HK-2 (cell line): ENCODE results near the gene PRM2.
A peak's percentile ranks its signal among the peaks of the same experiment; 100 is the strongest.
"Not testable (repeated sequence)": the region's sequence is repeated elsewhere in the genome, so short reads cannot be mapped to it uniquely, and the experiment has no call there.

Experiments
- DNase-seq: peaks from one replicate; pipeline ENCODE4 v3.0.0-alpha.2; 2018; ENCODE audit not compliant: unreplicated experiment

PRM2 gene

DNA sequence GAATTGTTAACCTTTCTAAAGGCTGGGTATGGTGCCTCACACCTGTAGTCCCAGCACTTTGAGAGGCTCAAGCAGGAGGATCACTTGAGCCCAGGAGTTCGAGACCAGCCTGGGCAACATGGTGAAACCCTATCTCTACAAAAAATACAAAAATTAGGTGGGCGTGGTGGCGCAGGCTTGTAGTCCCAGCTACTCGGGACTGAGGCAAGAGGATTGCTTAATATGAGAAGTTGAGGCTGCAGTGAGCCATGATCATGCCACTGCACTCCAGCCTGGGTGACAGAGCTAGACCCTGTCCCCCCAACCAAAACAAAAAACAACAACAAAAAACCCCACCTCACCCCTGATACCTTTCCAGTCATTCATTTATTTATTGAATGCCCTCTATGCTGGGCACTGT is 13.4 kb upstream of the PRM2 start:
- not testable (repeated sequence) for DNase-seq

DNA sequence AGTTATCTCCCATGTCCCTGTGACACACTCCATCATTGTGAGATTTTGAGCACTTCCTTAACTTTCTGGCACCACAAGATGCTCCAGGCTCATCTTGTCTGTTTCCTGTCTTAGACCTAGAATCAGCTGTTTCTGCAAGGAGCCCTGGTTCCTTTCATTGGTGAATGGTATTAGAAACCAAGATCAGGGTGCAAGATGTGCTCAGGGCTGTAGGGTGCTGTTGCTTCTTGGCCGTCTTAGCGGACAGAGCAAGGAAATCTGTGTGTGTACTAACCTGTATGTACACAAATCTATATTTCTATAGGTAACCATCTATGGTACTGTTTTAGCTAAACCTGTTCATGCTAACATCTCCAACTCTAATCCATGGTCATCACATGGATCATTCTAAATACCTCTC is 12.9 kb upstream of the PRM2 start:
- no peak for DNase-seq

GRCh38 chr16:11285842-11286241 is 9.6 kb upstream of the PRM2 start:
- DNase-seq: no peak

DNA sequence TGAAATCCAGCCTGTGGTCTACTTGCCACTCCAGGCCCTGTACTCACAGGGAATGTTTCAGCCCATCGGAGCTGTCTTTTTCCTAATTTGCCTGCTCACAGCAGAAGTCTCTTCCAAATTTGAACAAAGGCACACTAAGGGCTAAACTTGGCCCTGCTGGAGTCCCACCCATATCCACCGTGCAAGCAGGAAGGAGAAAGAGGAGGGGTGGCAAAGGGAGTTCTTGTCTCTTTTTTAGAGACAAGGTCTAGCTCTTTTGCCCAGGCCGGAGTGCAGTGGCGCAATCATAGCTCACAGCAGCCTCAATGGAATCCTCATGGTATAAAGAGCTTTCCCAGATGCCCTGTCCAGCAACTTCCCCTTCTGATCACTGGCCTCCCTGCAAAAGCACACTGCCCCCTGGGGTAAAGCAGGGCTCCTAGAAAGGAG is 7.6 kb upstream of the PRM2 start:
- DNase-seq: no peak

- DNase-seq: no peak
Measured at GRCh38 chr16:11280616-11281522, 4.6 kb upstream of the PRM2 start, which contains the start of gene PRM1. Gene PRM1, minus strand, starts transcription at chr16:11281330. Its CDS starts 92 bp downstream, at chr16:11281238.

GRCh38 chr16:11278681-11279628 is 2.7 kb upstream of the PRM2 start:
- DNase-seq: no peak

DNA sequence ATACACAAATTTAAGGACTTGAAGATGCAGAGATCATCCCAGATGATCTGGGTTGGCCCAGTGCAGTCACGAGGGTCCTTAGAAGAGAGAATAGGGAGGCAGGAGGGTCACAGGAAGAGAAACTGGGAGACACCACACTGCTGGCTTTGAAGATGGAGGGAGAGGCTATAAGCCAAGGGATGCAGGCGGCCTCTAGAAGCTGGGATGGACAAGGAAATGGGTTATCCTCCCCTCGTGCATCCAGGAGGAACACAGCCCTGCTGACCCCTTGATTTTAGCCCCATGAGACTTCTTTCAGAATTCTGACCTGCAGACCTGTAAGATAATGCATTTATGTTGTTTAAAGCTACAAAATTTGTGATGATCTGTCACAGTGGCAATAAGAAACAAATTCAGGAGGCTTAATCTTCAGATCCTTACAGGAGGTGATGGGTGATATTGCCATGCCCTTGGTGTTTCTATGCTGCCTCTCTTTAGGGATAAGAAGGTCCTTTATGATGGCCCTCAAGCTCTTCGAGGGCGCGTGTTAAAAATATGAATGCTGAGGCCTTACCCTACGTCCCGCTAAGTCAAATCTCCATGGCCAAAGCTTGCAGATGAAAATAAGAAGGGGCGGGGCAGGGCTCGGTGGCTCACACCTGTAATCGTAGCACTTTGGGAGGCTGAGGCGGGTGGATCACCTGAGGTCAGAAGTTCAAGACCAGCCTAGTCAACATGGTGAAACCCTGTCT is 1.5 kb upstream of the PRM2 start:
- DNase-seq: no peak

GRCh38 chr16:11276896-11277593 is 765 bp upstream of the PRM2 start:
- no peak for DNase-seq

DNA sequence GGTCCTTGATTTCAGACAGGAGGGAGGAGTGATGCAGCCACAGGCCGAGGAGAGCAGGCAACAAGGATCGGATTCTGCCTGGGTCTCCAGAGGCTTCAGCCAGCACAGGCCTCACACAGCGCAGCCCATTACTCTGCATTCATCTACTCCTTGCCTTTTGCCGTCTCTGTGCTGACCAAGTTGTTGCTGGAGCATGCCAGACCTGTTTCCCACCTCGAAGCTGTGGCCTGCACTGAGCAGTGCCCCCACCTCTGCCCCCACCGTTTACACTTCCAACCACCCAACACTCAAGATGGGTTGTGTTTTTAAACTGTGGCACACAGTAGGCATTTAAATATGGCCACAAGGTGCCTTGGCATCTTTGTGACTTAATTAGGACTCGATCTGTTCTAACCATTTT is 1.3 kb downstream of the PRM2 start:
- DNase-seq: no peak

GRCh38 chr16:11273721-11274324 is 2.5 kb downstream of the PRM2 start:
- no peak for DNase-seq

DNA sequence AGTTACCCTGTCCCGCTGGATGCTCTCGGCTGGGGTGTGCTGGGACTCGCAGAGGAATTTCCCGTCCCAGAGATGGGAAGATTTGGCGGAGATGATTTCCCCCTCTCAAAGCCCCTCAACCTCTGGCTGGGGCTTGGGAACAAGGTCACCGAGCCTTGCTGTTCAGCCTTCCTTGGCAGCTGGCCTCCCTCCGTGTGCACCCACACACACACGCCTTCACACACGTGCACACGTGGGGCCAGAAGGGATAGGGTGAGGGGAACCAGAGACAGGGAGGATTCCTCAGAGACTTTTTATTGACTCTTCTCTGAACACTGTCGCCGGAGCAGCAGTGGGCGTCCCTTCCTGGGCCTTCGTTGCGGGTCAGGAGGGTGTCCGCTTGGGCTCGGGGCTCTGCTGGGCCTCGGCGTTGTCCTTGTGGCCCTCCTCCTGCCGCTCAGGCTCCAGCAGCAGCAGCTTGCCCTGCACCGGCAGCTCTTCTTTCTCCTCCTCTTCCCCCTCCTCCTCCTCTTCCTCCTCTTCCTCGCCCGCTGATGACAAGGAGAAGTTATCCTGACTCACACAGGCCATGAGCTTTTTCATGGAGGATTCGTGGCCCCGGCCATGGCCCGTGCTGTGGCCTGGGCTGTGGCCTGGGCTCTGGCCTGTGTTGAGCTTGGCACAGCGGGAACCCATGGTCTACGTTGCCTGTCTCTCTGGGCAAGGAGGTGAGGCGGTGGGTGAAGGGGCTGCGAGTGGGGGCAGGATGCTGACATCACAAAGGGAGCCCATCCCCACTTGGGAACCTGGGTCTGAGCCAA is 3.2 kb downstream of the PRM2 start, which contains the start of gene PRM3:
Gene PRM3, minus strand, starts transcription at position 709 of the 800 bp plus-strand sequence. Its CDS starts 34 bp downstream, at position 675.
- DNase-seq: peak; percentile 20

DNA sequence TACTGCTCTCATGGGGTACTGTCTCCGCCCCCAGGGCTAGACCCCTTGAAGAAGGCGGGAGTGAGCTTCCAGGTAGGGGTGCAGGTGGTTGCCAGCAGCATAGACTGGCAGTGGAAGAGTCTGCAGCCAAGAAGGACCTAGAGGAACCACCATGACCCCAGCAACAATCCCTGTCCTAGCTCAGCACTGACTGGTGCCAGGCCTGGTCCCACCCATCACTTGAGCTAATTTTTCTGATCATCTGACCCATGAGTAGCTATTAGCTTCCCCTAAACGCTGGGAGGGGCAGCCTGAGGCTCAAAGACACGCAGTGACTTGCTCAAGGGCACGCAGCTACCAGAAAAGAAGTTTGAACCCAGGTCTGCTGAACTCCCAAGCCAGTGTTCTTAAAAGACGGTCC is 3.8 kb downstream of the PRM2 start:
- DNase-seq: no peak

DNA sequence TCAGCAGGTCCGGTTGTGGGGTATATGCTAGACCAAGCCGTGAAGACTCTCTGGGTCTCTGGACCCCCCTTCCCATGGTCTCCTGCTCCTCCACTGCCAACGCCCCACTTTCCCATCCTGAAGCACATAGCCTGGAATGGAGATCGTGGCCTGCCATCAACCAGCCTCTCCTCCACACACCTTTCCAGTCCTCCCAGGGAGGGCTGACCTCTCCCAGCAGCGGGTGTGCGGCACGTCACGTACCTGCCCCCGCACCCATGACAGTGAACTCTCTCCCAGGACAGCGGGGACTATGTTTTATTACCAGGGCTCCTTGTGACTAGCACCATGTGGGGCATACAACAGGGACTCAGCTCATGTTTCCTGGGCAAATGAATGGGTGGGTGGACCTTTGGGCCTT is 4.7 kb downstream of the PRM2 start:
- DNase-seq: no peak

GRCh38 chr16:11270602-11271162 is 5.6 kb downstream of the PRM2 start:
- no peak for DNase-seq

- DNase-seq: no peak
Measured at GRCh38 chr16:11268921-11269375, 7.3 kb downstream of the PRM2 start, which contains the start of gene TNP2. Gene TNP2, minus strand, starts transcription at chr16:11269325. Its CDS starts 63 bp downstream, at chr16:11269262.

- no peak for DNase-seq
Measured at GRCh38 chr16:11265124-11265523, 11.2 kb downstream of the PRM2 start.

DNA sequence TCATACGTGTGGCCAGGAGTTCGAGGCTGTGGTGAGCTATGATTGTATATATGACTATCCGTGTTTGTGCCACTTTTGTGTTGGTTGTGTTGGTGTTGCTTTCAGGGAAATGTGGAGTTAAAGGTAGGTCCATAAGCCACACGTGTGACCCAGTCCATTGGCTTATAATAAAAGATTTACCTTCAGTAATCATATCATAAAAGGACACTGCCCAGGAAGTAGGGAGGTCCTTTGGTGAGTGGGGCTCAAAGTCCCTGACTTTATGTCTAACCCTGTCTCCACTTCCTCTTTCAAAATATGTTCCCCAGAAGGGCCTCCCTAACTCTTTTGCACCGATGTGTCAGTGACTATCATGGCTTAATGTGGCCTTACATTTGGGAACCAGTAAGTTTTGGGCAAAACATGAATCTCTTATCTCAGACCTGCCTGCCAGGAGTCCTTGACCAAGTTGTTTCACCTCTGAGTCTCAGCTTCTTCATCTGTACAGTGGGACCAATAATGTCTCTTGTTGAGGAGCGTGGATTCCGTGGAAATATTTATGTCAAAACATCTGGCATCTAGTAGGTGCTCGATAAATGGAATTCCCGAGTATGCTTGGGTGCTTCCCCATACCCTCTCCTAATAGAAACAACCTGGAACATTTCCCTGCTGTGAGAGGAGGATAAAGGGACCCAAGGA is 12.0 kb downstream of the PRM2 start:
- no peak for DNase-seq

DNA sequence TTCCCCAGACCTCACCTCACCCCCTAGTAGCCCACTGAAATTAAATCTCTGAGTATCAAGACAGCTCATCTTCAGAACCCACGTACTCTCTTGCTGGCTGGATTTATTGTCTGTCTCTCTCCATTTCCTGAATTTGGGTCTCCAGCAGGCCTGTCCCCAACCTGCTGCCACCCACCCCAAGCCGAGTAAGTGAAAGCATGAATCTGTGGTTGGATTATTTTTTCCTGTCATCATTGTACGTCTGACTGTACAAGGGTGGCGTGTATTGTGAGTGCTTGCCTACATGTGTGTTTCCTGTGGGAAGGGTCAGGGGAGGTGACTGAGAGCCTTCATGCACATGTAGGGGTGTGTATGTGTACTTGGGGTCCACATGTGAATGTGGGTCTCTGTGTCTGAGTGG is 12.5 kb downstream of the PRM2 start:
- DNase-seq: no peak

DNA sequence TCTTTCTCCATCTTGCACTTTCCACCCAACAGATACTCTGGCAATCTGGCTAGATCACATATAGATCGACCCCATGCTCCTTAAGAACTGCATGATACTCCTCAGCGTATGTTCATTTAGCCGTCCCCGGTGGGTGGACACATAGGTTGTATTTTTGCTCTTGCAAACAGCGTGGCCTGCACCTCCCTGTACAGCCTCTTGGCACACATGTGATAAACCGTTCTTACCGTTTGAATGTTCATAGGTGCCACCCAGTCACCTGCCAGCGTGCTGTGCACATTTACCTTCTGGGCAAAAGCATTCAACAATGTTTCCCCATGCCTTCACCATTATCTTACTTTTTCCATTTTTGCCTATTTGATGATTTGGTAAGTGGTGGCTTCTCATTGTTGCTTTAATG is 13.4 kb downstream of the PRM2 start:
- DNase-seq: no peak
